Breast epithelium (tissue), 3 donors: ENCODE data around the gene MAB21L2.

ENCODE experiments used
- POLR2AphosphoS5 ChIP-seq, 3 donors: sonication (generic); formaldehyde crosslinking; IDR thresholded peaks; one replicate each; pipeline ENCODE4 v1.6.1; 2017; ENCODE audit warnings: antibody characterized with exemption in 3 of 3
- TF ChIP-seq, protein P1 (sequence below), 3 donors: fragments of 450-650 bp; IDR thresholded peaks; one replicate each; pipeline ENCODE4 v1.5.1; 2016 to 2017; ENCODE audit warnings: antibody characterized with exemption in 3 of 3, mild to moderate bottlenecking in 3 of 3, moderate library complexity in 3 of 3

DNA sequence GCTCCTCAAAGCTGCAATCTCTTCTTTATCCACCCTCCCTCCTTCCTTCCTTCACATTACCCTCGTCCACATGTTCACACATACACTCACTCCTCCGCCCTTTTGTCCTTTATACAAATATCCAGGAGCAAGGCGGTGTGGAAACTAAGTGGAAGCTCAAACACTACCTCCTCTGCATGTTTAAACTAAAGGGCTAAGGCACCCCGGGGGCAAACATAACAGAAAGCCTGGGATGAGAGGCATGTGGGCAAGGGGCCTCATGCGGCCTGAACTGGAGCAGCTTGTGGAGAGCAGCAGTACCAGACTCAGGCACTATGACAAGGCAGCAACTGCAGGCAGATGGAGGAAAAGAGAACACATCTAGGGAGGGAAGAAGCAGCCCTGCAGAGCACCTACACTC is 9.5 kb downstream of the MAB21L2 start:
- TF ChIP-seq, protein P1, sequence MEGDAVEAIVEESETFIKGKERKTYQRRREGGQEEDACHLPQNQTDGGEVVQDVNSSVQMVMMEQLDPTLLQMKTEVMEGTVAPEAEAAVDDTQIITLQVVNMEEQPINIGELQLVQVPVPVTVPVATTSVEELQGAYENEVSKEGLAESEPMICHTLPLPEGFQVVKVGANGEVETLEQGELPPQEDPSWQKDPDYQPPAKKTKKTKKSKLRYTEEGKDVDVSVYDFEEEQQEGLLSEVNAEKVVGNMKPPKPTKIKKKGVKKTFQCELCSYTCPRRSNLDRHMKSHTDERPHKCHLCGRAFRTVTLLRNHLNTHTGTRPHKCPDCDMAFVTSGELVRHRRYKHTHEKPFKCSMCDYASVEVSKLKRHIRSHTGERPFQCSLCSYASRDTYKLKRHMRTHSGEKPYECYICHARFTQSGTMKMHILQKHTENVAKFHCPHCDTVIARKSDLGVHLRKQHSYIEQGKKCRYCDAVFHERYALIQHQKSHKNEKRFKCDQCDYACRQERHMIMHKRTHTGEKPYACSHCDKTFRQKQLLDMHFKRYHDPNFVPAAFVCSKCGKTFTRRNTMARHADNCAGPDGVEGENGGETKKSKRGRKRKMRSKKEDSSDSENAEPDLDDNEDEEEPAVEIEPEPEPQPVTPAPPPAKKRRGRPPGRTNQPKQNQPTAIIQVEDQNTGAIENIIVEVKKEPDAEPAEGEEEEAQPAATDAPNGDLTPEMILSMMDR (IDR thresholded peaks at IDR 0.05): no peak
- no peak for TF ChIP-seq POLR2AphosphoS5 (IDR thresholded peaks at IDR 0.05)
